AG04450 (cell line): ENCODE results near the gene SPON1. TPM values are rescaled to one million over a fixed set of nuclear protein-coding genes. Genes with fewer than 3 reads are reported as not detected.
"Not testable (repeated sequence)": the region's sequence is repeated elsewhere in the genome, so short reads cannot be mapped to it uniquely, and the experiment has no call there.

Experiments used
- CTCF ChIA-PET: fragments of 300-600, 350-600 bp; formaldehyde crosslinking; extraction: SDS; loops from one replicate; lab custom pipeline; 2022; ENCODE audit warnings: antibody characterized with exemption, inconsistent platforms; lab: Charles Lee
- POLR2A ChIA-PET: fragments of 350-600 bp; formaldehyde crosslinking; extraction: SDS; loops from one replicate; lab custom pipeline; 2021; ENCODE audit warnings: antibody characterized with exemption, inconsistent platforms; lab: Yijun Ruan, JAX
- DNase-seq: peaks from one replicate; pipeline ENCODE4 v3.0.0-alpha.2; 2011; ENCODE audit warnings: low read depth, low spot score
- H3K27ac ChIP-seq: one replicate; pipeline ENCODE4 v1.5.1; 2012; ENCODE audit warnings: low read depth, low read length, control low read depth
- H3K27me3 ChIP-seq: one replicate; pipeline ENCODE4 v1.6.0; 2012; ENCODE audit warnings: low read length; ENCODE audit not compliant: control insufficient read depth, insufficient read depth
- H3K4me3 ChIP-seq: 2 replicates; pipeline ENCODE4 v1.5.1; 2011; ENCODE audit warnings: mild to moderate bottlenecking, low read depth, low read length, control low read depth
- H3K9me3 ChIP-seq: 2 replicates; pipeline ENCODE4 v1.5.1; 2012; ENCODE audit warnings: low read length; ENCODE audit not compliant: control insufficient read depth, insufficient read depth
- CTCF ChIP-seq: IDR thresholded peaks from 2 replicates; pipeline ENCODE4 v1.5.1; 2011; ENCODE audit warnings: low read depth, low read length, control low read depth, inconsistent platforms
- polyA plus RNA-seq: library from polyadenylated mRNA; depleted of rRNA; stranded (reverse); fragments of >200 nt; gene quantifications from 2 replicates; pipeline ENCODE4 v1.2.3, GENCODE V29; 2011

SPON1 gene
- polyA plus RNA-seq, 1 experiment, result 0.53 TPM

- peaks cover 10% of the 10 kb centered on the region for H3K27me3 ChIP-seq
- CTCF ChIA-PET, result no interaction called here
- POLR2A ChIA-PET, result no interaction called here
- no peak overlapping the region for H3K4me3 ChIP-seq
- DNase-seq, result no peak
- no peak for TF ChIP-seq CTCF
- H3K9me3 ChIP-seq, result no peaks in the 10 kb centered on the region
- H3K27ac ChIP-seq, result no peak overlapping the region
Measured at GRCh38 chr11:13923182-13923581, 39.3 kb upstream of the SPON1 start.

GRCh38 chr11:13923716-13924650 is 38.5 kb upstream of the SPON1 start:
- ChIA-PET POLR2A (no interaction called here), CTCF (no interaction called here)

GRCh38 chr11:13924801-13925327 is 37.7 kb upstream of the SPON1 start:
- TF ChIP-seq CTCF, result no peak
- no peak overlapping the region for H3K4me3 ChIP-seq
- DNase-seq, result no peak
- no peaks in the 10 kb centered on the region for H3K9me3 ChIP-seq
- CTCF ChIA-PET, result interaction anchor here (0.7 to 0.8 kb wide), 2 partner anchors 25 to 153 kb away, joined by 3 to 6 read pairs; no protein-coding TSS in a partner anchor
- H3K27ac ChIP-seq, result no peak overlapping the region
- POLR2A ChIA-PET, result no interaction called here
- H3K27me3 ChIP-seq, result peaks cover 16% of the 10 kb centered on the region

More at GRCh38 chr11:13923716-13924650, 38.5 kb upstream of the SPON1 start:
- no peak for TF ChIP-seq CTCF
- Histone ChIP-seq H3K27me3 (peaks cover 10% of the 10 kb centered on the region), H3K9me3 (no peaks in the 10 kb centered on the region), H3K27ac (no peak overlapping the region), H3K4me3 (no peak overlapping the region)
- DNase-seq, result no peak

- H3K9me3 ChIP-seq, POLR2A ChIA-PET, CTCF ChIA-PET, DNase-seq, H3K27ac ChIP-seq, H3K4me3 ChIP-seq: not testable (repeated sequence)
- peaks cover 16% of the 10 kb centered on the region for H3K27me3 ChIP-seq
Measured at GRCh38 chr11:13926366-13926765, 36.2 kb upstream of the SPON1 start.

- H3K9me3 ChIP-seq, result no peaks in the 10 kb centered on the region
- H3K27me3 ChIP-seq, result peaks cover 18% of the 10 kb centered on the region
- H3K4me3 ChIP-seq, result no peak overlapping the region
- no peak for TF ChIP-seq CTCF
- CTCF ChIA-PET, result interaction anchor here (1.2 kb wide), 1 partner anchor 222 kb away, joined by 4 read pairs; no protein-coding TSS in a partner anchor
- no peak for DNase-seq
- POLR2A ChIA-PET, result no interaction called here
- H3K27ac ChIP-seq, result no peak overlapping the region
Measured at GRCh38 chr11:13926981-13927380, 35.5 kb upstream of the SPON1 start.
